Measurements from ENCODE around the gene DHRS9. TPM values are rescaled to one million over a fixed set of nuclear protein-coding genes. Genes with fewer than 3 reads are reported as not detected.

The DHRS9 gene
- total RNA-seq, 1 donor, result 0.42 TPM

DNA sequence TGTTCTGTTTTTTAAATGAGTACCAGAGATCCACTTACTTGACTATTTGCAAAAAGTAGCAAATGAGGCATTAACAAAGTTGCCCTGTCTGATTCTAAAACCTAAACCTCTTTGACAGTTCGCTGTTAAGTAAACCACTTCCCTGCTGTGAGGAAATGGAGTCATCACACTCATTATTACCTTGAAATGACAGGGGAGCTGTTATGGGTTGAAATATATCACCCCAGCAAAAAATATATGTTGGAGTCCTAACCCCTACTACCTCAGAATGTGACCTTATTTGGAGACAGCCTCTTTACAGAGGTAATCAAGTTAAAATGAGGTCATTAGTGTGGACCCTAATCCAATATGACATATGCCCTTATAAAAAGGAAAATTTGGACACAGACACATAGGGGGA, 36.1 kb downstream of the DHRS9 start:
- Histone ChIP-seq H3K27me3 (ENCODE audit: insufficient read depth, low read length) (no peaks in the 10 kb centered on the region), H3K4me3 (ENCODE audit: low read length) (no peak overlapping the region), H3K9me3 (ENCODE audit: low read depth, low read length) (no peaks in the 10 kb centered on the region), H3K4me1 (ENCODE audit: insufficient read depth, low read length) (peaks cover 65% of the 10 kb centered on the region)

DNA sequence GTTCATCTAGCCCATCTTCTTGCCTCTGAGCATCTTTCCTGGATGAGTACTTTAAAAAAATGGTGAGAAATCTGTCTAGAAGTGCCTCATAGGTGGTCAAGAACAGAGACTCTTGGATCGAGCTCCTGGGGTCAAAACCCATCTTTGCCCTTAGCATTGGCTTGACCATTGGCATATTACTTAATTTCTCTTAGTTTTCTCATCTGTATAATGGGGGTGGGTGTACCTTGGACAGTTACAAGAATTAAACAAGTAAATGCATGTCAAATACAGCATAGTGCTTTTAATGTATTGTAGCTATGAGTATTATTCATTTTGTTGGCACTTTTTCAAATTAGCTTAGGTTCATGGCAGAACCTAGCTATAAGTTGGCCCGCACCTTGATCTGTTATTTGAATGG, 36.8 kb downstream of the DHRS9 start:
- Histone ChIP-seq H3K4me3 (ENCODE audit: low read length) (no peak overlapping the region), H3K4me1 (ENCODE audit: insufficient read depth, low read length) (peaks cover 59% of the 10 kb centered on the region), H3K9me3 (ENCODE audit: low read depth, low read length) (no peaks in the 10 kb centered on the region), H3K27me3 (ENCODE audit: insufficient read depth, low read length) (no peaks in the 10 kb centered on the region)

DNA sequence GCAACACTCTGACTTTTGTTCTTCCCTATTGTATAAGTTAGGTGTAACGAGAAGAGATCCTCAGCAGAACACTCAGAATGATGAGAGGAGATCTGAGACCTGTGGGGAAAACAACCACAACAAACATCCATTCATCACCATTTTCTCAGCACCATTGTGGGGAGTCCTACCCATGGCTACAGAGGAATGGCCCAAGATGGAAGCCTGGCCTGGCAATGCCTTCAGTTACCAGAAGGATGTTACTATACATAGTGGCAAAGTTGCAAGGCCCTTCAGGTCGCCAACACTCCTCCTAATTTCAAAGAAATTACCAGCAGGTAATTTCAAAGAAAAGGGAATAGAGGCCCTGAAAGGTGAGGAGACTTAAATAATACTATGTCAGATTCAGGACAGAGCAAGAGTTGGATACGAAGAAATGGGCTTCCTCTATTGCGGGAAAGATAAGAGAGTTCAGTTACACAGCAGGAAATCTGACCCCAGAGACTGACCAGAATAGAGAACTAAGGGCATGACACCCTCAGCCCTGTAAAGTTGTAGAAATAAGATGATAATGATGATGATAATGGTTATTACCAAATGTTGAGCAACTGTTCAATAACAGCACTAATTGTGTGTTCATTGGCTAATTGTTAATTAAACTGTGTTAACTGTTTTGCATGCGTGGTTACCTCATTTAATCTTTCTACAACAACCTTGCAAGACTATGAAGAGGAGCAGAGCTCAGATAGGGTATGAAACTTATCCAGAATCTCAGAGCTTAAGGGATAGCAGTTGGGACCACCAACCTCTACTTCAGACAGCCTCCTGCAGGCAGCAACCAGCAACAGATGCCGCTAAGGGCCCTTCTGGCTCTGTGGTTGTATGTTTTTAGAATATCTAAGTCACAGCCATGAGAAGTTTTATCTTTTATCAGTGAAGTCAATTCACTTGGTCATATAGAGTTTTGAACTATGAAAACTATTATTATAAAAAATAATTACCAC, 37.5 kb downstream of the DHRS9 start:
- Histone ChIP-seq H3K4me1 (ENCODE audit: insufficient read depth, low read length) (peaks cover 58% of the 10 kb centered on the region), H3K9me3 (ENCODE audit: low read depth, low read length) (no peaks in the 10 kb centered on the region), H3K27me3 (ENCODE audit: insufficient read depth, low read length) (no peaks in the 10 kb centered on the region), H3K4me3 (ENCODE audit: low read length) (no peak overlapping the region)

DNA sequence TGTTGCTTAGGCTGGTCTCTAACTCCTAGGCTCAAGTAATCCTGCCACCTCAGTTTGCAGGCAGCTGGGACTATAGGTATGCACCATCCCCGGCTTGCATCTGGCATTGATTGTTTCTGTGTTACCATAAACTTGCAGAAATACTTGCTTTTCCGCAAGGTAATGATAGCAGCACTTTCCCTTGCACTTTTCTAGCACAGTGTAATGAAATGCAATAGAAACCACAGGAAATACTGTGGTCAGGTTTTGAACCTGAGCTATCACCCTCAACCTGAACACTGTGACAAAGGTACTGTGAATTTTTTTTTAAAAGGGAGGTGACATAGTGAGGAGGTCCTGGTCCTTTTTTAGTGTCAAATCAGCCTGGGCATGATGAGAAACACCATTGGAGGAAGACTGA, 38.3 kb downstream of the DHRS9 start:
- Histone ChIP-seq H3K4me3 (ENCODE audit: low read length) (no peak overlapping the region), H3K27me3 (ENCODE audit: insufficient read depth, low read length) (no peaks in the 10 kb centered on the region), H3K9me3 (ENCODE audit: low read depth, low read length) (no peaks in the 10 kb centered on the region), H3K4me1 (ENCODE audit: insufficient read depth, low read length) (peaks cover 56% of the 10 kb centered on the region)

DNA sequence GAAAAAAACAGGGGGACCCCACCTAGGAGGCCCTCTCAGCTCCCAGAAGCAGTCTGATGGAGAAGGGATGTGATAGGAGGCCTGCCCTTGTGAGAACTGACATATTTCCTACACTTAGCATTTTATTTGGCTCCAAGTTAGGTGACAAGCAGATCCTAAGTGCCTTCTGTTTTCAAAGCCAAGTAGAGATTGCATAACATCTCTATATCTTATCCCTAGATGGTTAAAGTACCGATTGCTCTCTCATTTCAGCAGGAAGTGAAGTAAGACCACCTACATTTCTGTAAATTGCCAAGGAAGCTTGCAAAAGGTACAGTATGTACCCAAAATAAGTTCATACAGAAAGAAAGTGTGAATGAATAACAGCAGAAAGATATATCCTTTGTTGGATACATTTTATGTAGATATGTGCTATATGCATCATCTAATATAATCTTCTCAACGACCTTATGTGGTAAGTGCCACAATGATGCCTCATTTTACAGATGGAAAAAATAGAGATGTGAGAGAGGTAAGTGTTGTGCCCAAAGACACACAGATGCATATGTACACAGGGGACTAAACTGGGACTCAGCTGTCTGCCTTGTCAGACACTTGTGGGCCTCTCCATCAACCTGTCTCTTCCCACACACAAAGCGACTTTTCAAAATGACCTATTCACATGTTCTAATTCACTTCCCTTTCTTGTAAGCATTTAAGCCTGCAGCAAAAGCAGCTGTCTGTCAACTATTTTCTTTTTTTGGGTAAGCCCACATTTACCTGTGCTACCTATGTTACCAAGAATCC, 38.9 kb downstream of the DHRS9 start:
- peaks cover 53% of the 10 kb centered on the region for H3K4me1 ChIP-seq (ENCODE audit: insufficient read depth, low read length)

DNA sequence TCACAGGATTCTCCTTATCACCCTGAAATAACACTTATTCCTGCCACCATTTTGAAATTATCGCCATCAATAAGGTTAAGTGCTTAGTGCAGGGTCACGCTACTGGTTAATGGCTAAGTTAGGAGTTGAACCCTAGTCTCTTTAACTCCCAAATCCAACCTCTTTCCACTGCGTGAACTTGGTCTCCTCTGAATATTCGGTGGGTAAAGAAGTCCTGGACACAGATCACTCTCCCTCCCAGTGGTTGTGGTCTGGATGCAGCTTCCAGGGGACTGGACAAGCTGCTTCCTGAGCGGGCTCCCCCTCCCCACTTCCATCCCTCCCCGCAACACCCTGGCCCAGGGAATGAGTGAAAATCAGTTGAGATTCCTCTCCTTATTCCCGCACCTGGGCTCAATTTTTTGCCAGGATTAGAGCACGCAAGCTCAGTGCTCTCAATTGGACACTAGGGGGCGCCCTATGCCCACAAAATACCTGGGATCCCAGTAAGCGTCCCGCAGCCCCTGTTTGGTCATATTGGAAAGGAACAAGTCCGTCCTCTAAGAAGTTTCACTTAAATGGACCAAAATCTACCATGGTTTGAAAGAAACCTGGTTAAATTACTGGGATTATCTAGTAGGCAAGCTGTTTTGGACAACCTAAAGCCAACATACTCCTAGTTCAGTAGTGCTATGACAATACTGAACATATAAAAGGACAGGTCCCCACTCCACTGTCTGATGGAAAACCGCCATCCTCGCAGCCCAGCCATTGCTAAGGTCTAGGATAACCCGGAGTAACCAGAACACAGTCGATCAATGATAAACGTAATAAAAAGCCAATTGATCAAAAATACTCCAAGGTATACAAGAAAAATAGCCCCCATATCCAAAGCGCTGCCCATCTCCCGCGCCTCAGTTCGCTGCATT, 40.4 kb downstream of the DHRS9 start:
- Histone ChIP-seq H3K4me3 (ENCODE audit: low read length) (no peak overlapping the region), H3K4me1 (ENCODE audit: insufficient read depth, low read length) (peaks cover 53% of the 10 kb centered on the region), H3K9me3 (ENCODE audit: low read depth, low read length) (no peaks in the 10 kb centered on the region)

More for the DNA sequence above, 38.9 kb downstream of the DHRS9 start:
- H3K9me3 ChIP-seq (ENCODE audit: low read depth, low read length), result no peaks in the 10 kb centered on the region
- H3K27me3 ChIP-seq (ENCODE audit: insufficient read depth, low read length), result no peaks in the 10 kb centered on the region
- no peak overlapping the region for H3K4me3 ChIP-seq (ENCODE audit: low read length)

DNA sequence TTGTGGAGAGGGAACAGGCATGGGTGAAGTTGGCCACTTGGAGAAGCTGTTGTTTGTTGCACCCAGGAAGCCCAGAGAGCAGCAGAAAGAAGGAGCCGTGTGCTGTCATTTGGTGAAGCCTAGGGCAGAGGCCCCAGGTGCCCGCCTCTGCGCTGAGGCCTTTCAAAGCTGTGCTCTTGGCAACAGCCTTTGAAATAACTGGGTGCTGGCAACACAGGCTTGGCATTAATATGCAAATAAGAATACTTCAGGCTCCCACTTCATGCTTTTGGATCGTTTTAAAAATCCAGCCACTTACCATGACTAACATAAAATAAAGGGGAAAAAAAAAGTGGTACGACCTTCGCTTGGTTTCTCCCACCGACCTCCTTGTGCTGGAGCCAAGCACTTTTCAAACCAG, 41.1 kb downstream of the DHRS9 start:
- H3K4me1 ChIP-seq (ENCODE audit: insufficient read depth, low read length), result peaks cover 50% of the 10 kb centered on the region
- H3K9me3 ChIP-seq (ENCODE audit: low read depth, low read length), result no peaks in the 10 kb centered on the region
- no peak overlapping the region for H3K4me3 ChIP-seq (ENCODE audit: low read length)
- H3K27me3 ChIP-seq (ENCODE audit: insufficient read depth, low read length), result no peaks in the 10 kb centered on the region

More for the DNA sequence above, 40.4 kb downstream of the DHRS9 start:
- no peaks in the 10 kb centered on the region for H3K27me3 ChIP-seq (ENCODE audit: insufficient read depth, low read length)

DNA sequence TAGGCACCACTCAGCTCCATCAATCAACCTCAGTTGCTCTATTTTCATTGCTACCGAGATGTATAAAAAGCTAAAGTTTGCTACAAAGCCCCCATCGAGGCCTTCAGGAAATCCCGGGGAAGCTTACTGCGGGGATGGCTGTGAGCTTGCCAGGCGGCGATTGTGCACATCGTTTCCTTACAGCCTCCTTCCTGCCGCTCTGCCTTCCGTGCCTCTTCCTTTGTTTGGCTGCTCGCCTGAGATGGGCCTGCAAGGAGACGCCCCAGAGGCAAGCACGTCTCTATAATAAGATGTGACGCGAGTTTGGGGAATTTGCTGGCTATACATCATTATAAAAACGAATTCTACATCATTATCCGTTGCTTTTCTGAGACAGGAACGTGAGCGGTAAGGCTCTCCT, 41.6 kb downstream of the DHRS9 start:
- H3K4me1 ChIP-seq (ENCODE audit: insufficient read depth, low read length), result peaks cover 45% of the 10 kb centered on the region
- no peaks in the 10 kb centered on the region for H3K9me3 ChIP-seq (ENCODE audit: low read depth, low read length)
- no peaks in the 10 kb centered on the region for H3K27me3 ChIP-seq (ENCODE audit: insufficient read depth, low read length)
- H3K4me3 ChIP-seq (ENCODE audit: low read length), result no peak overlapping the region

DNA sequence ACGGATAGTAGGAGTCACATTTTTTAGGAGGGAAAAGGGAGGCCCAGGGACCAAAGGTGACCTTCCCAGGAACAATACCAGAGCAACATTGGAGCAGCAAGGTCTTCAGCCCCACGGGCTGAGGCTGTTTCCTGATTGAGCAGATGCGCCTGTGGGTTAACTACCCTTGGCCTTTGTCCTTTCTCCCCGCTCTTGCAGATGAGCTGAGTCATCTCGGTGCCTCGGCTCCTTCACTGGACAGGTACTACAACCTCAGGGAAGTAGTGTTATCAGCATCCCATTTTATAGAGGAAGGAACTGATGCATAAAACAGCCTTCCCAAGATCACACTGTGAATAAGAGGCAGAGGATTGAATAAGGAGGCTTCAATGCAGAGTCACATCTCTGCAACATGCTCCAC, 43.5 kb downstream of the DHRS9 start:
- Histone ChIP-seq H3K4me1 (ENCODE audit: insufficient read depth, low read length) (peaks cover 26% of the 10 kb centered on the region), H3K27me3 (ENCODE audit: insufficient read depth, low read length) (no peaks in the 10 kb centered on the region), H3K9me3 (ENCODE audit: low read depth, low read length) (no peaks in the 10 kb centered on the region), H3K4me3 (ENCODE audit: low read length) (no peak overlapping the region)

DNA sequence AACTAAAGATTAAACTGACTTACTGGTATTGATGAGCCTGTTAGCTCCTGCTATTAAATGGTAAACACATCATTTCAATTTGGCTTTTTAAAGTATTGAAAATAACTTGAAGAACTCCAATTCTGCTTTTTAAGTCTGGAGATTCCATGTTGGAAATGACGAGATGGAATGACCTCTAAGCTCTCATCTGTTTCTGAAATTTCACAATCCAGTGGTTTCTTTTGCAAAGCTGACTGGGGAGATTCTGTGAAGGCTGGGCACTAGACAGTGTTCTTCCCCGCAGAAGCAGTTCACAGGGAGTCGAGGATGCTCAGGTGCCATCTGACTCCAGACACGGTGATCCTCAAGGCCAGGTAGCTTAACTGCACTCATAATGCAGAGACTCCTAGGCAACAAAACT, 44.7 kb downstream of the DHRS9 start:
- Histone ChIP-seq H3K9me3 (ENCODE audit: low read depth, low read length) (no peaks in the 10 kb centered on the region), H3K4me3 (ENCODE audit: low read length) (no peak overlapping the region)

DNA sequence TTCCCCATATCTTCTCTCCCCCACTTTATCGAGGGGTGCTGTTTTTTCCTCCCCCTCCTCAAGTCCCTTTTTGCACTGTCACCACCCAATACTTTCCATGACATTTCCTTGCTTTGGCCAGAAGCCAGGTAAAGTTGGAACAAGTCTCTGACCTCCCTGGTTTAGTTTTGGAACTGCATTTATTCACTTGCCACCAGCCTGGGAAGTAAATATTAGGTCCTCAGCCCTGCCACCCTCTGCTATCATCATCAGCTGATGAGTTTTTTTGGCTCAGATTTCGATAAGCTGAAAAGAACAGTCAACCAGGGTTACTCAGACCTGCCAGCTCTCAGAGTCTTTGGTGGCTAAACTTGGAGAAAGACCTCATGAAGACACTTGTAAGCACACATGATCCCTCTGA, 47.0 kb downstream of the DHRS9 start:
- H3K4me3 ChIP-seq (ENCODE audit: low read length), result no peak overlapping the region
- H3K9me3 ChIP-seq (ENCODE audit: low read depth, low read length), result no peaks in the 10 kb centered on the region
- H3K4me1 ChIP-seq (ENCODE audit: insufficient read depth, low read length), result no peaks in the 10 kb centered on the region
- H3K27me3 ChIP-seq (ENCODE audit: insufficient read depth, low read length), result no peaks in the 10 kb centered on the region

More for the DNA sequence above, 44.7 kb downstream of the DHRS9 start:
- no peaks in the 10 kb centered on the region for H3K27me3 ChIP-seq (ENCODE audit: insufficient read depth, low read length)
- peaks cover 13% of the 10 kb centered on the region for H3K4me1 ChIP-seq (ENCODE audit: insufficient read depth, low read length)

DNA sequence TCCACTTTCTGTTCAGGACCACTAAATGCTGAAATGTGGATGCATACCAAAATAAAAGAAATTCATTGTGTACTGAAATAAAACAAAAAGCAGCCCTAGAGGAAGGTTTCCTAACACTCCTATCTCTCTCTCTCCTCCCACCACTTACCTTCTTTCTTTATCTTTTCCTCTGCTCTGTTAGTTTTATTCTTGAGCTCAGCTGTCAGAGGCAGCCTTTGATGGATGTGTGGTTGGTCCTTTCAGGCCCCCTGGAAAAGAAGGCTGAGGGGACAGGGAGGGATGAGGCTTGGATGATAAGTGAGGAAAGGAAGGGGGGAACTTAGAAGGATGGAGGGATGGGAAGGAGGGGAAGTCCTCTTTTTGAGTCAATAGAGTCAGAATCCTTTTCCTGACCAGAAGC, 47.6 kb downstream of the DHRS9 start:
- no peak overlapping the region for H3K4me3 ChIP-seq (ENCODE audit: low read length)

DNA sequence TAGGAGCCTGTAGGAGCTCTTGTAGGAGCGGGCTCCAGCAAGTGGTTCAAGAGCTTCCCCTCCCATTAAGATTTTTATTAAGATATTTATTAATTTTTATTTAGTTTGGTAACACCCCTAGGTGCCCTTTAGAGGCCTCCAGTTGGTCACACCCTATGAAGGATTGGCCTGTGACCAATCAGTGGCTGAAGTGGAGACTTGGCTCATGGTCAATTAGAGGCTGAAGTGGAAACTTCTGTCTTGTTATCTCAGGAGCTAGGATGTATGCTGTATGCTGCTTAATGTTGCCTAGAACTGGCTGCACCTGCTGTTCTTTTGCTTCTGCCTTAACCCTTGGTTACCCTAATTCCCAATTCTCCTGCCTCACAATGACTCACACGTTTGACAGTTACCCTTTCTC, 48.7 kb downstream of the DHRS9 start:
- no peaks in the 10 kb centered on the region for H3K9me3 ChIP-seq (ENCODE audit: low read depth, low read length)
- no peaks in the 10 kb centered on the region for H3K4me1 ChIP-seq (ENCODE audit: insufficient read depth, low read length)
- H3K4me3 ChIP-seq (ENCODE audit: low read length), result no peak overlapping the region
- H3K27me3 ChIP-seq (ENCODE audit: insufficient read depth, low read length), result no peaks in the 10 kb centered on the region

More for the DNA sequence above, 47.6 kb downstream of the DHRS9 start:
- Histone ChIP-seq H3K27me3 (ENCODE audit: insufficient read depth, low read length) (no peaks in the 10 kb centered on the region), H3K9me3 (ENCODE audit: low read depth, low read length) (no peaks in the 10 kb centered on the region), H3K4me1 (ENCODE audit: insufficient read depth, low read length) (no peaks in the 10 kb centered on the region)

DNA sequence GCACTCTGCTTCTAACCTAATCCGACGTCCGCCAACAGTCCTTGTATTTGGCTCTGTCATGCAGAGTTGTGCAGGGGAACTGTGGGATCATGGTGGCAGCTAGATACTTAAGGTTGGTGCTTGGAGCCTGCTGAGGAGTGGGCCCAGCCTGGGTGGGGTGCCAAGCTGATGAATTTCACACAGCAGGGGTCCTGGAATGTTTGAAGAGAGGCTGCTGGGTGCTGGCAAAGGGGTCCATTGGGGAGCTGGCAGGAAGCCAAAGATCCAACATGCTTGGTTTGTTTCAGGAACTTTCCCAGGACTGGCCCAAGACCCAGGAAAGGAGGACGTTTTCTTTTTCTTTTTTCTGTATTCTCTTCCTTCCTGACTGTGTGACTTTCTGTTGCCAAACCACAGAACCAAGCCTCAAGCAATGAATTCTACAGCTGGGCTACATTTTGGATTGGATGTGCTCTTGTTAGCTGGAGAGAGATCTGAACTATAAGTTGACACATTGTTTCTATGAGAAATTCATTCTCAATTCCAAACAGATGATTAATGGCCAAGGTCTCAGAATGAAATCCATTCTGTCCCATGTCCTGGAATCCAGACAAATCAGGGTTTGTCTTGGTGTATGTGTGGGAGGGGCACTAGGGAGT, 49.9 kb downstream of the DHRS9 start:
- Histone ChIP-seq H3K9me3 (ENCODE audit: low read depth, low read length) (no peaks in the 10 kb centered on the region), H3K4me3 (ENCODE audit: low read length) (no peak overlapping the region), H3K4me1 (ENCODE audit: insufficient read depth, low read length) (no peaks in the 10 kb centered on the region), H3K27me3 (ENCODE audit: insufficient read depth, low read length) (no peaks in the 10 kb centered on the region)

Data from mononuclear cell (primary cell).